NCI-H146 treated with DMSO at 0.1 percent for 48 hours (cell line): ENCODE data around the gene P2RY14.
"Not testable (repeated sequence)": the region's sequence is repeated elsewhere in the genome, so short reads cannot be mapped to it uniquely, and the experiment has no call there.

ENCODE experiments used
- DNase-seq: peaks from one replicate; lab custom pipeline; 2025; ENCODE audit not compliant: unreplicated experiment; lab: John Stamatoyannopoulos, UW

P2RY14 gene

DNA sequence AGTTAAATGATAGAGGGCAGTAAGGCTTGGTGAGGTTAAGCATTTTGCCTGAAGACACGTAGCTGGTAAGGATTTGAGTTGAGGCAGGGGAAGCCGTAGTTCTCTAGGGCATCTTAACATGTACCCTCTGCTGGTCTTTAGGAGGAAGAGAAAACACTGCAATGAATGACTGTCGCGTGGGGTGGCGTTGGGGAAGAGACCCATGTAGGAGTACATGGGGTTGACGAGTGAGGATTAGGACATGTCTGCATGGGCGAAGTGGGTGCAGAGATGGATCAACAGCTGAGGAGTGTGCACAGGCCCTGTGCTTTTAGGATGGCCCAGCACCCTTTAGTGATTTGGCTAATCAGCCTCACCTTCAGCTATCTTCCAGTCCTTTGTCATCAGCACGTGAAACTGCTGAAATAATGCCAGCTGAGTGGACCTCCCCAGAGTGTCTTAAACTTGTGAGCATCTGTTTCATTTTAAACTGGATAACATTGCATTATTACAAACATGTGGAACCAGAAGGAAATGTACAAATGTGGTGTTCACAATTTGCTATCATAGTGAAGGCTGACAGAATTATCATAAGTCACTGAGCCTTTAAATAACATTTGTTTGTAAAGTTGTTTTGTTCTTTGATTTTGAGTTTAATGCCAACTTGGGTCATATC lies 15.3 kb downstream of the P2RY14 start:
- no peak for DNase-seq

DNA sequence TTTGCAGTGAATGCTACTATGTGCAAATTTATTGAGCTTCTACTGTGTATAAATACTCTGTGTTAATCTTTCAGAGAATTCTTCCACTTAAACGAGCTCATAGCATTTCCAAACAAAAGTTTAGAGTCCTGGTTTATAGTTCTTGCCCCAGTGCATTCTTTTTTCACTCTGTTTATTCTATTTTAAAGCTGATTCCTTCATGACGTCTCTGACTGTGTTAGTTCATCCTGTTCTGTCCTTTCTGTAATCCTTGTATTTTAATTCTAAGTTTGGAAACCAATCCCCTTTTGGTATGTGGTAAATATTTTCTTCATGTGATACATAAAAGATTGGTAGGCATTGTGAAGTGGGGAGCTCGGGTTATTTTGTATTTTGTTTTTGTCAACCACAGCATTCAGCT lies 18.7 kb downstream of the P2RY14 start:
- no peak for DNase-seq

DNA sequence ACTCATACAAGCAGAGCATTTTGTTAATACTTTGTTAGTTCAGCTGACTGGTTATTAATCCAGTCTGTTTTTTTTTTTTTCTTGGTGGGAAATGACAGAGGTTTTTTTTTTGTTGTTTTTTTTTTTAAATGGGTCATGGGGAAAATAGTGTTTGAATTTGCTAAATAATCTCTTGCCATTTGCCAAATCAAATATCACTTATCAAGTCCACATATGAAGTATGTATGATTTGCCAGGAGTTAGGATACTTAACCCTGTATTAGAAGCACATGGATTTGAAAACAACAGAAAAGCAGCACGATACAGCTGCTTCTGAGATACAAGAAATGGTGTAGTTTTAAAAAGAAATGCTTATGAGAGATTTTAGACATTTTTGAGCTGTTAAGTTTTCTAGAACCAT lies 21.6 kb downstream of the P2RY14 start:
- no peak for DNase-seq

DNA sequence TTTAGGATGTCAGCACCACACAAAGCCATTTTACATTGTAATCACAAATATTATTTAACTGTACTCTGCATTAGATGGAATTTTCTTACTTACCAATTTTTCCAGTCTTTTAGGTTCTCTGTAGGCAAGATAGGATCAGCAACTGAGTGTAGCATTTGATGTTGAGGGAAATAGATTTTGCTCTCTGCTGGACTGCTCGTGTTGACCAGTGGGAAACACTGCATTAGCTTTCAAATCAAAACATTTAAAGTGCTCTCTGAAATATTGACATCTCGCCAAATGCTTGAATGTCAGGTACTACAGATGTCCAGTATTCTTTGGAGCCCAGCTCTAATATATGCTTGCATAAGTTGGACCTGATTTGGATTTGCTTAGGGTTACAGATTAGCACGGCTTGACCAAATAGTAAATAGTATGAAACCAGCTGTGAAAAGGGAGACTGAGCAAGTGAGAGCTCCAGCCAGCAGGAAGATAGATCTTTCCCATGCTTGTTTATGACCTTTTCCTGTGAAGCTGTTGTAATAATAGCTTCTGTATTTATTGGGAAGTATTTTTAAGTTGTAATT lies 29.5 kb downstream of the P2RY14 start:
- no peak for DNase-seq

DNA sequence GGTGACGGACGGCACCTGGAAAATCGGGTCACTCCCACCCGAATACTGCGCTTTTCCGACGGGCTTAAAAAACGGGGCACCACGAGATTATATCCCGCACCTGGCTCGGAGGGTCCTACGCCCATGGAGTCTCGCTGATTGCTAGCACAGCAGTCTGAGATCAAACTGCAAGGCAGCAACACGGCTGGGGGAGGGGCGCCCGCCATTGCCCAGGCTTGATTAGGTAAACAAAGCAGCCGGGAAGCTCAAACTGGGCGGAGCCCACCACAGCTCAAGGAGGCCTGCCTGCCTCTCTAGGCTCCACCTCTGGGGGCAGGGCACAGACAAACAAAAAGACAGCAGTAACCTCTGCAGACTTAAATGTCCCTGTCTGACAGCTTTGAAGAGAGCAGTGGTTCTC lies 36.3 kb downstream of the P2RY14 start:
- DNase-seq = not testable (repeated sequence)

DNA sequence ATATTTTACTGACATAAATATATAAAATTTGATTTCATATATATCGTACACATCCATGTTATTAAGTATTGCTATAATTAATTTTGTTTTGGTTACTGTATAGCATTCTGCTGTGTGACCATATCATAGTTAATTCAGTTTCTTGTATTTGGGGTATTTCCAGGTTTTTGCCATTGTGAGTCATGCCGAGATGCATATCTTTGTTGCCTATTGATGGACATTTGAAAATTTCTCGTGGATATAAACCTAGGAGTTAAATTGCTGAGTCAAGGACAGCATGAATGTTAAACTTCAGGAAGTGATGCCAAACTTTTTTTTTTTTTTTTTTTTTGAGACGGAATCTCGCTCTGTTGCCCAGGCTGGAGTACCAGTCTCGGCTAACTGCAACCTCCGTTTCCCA lies 41.6 kb downstream of the P2RY14 start:
- DNase-seq = no peak

DNA sequence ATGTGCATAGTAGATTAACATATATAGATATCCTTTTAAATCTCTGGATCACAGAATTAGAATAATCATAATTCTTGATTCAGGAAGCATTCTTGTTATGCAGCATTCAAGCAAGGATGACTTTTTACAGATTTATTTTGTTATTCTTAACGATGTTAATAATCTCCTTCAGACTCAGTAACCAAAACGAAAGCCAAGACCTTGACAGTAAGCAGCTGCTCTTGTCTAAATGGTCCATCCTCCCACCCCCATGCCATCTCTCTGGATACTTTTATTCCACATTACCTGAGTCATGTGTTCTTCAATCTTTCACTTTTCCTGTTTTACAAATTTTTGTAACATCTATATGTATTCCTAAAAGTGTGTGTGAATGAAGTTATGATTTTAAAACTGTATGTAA lies 42.0 kb downstream of the P2RY14 start:
- no peak for DNase-seq

DNA sequence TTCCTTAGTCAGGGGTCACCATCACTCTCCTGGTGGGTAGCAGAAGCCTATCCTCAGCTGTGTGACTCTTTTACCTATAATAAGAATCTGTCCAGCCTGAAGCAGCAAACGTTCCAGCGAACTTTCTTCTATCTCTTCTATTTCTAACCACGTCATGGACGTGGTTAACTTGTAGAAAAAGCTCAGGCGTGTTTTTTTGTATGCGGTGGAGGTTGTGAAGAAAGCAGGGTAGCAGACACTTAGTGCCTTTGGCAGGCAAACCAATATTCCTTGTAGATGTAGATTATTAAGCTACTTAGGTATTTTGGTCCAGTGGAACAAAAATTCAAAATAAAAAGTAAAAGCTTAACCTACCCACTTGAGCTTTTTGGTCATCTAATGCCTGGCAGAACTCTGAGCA lies 43.5 kb downstream of the P2RY14 start:
- no peak for DNase-seq

DNA sequence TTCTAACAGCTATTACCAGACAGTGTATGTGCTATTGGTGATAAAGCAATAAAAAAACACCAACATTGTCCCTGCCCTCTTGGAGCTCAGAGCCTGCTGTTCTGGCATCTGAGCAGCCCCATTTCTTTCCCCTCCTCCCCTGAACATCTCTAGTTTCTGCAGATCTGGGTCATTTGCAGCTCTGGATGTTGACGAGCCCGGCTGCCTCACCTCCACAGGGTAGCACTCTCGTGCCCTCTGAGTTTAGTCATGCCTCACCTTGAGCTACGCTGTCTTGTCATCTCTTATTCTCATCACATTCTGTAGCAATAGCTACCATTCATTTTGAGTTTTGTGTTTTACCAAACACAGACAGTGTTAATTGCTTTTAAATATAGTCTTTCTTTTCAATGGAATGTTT lies 45.4 kb downstream of the P2RY14 start:
- DNase-seq = no peak

DNA sequence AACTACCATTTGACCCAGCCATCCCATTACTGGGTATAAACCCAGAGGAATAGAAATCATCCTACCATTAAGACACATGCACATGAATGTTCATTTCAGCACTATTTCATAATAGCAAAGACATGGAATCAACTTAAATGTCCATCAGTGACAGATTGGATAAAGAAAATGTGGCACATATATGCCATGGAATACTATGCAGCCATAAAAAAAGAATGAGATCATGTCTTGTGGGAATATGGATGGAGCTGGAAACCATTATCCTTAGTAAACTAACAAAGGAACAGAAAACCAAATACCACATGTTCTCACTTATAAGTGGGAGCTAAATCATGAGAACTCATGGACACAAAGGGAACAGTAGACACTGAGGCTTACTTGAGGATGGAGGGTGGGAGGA lies 45.9 kb downstream of the P2RY14 start:
- DNase-seq = not testable (repeated sequence)

DNA sequence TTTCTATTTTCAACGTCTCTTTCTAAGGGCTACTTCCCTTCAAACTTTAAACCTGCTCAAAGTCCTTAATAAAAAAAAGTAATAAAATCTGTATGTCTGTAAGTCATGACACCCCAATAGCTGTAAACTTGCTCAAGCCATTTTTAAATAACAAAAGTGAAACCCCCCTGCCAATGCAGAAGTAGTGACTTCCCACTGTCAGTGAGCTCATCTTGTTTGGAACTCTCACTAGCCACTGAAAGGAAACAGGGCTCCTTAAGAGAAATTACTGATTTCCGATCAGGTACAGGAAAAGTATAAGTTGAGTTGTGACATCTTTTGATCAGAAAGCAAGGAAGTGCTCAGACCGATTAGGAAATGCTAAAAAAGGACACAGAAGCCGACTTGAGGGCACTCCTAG lies 47.7 kb downstream of the P2RY14 start:
- DNase-seq = no peak

DNA sequence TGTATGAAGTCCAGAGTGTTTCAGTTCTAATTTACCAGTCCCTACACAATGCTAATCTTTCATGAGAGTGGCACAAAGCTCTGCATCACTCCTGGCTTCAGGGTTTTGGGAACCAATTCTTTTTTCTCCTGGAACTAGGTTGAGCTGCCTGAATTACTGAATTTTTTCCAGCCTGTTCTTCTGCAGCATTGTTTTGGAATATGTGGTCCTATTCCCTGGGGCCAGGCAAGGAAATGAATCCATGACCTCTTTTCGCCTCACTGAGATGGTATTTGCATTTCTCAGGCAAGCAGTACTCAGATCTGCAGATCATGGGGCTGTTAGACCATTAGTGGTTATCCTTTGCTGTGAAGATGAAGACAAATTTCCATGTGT lies 49.7 kb downstream of the P2RY14 start:
- no peak for DNase-seq

DNA sequence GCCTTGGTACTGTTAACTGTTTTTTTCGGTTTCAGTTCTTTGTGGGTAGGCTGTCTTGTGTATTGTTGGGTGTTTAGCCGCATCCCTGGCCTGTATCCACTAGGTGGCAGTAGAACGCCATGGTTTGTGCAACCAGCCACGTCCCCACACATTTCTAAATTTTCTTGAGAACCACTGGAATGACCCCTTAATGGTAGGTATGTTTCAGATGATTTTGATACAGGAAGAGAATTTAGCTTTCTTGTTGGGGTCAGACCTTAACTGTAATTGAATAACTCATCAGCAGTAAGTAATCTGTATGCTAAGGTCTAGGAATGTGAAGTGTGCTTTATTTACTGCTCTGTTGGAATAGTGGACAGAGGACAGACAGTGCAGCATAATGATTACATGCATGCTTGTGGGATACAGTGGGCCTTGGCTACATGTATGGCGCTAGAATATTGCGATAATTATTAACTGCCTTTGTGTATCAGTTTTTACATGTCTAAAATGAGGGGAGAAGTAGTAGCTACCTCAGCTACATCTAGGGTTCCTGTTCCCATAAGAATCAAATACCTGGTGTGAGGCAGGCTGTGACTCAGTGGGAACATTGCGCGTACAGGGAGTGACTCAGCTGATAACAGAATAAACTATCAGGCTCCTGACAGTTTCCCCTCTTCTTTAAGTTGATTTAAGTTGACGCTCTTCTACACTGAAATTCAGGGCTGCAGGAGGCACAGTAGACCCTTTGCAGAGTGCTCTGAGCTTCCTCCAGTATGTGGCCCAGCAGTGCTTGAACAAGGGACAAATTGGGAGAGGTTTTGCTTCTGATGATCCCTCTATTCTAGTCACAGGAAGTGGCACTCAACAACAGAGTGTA lies 50.3 kb downstream of the P2RY14 start:
- DNase-seq = peak; percentile 29

DNA sequence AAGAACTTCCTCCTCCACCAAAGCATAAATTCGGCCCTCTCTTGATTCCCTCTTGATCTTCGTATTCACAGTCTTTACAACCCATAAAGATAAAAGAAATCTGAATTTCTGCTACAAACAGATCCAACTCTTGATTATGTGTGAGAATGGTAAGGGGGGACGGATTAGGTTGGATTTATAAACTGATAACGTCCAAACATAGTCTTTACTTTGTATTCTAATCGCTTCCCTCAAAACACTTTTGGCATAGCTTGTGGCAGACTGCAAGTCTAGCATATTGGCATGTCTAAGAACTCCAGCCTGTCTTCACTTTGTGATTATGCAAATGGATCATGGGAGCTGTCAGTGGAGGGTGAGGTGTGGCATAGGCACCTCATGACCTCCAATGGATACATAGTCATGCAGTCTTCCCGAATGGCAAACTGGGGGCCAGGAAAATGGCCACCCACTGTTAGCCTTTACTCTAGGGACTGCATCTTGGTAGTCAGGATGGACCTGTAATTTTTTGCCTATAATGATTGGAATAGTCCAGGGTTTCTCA lies 51.0 kb downstream of the P2RY14 start:
- DNase-seq = no peak

DNA sequence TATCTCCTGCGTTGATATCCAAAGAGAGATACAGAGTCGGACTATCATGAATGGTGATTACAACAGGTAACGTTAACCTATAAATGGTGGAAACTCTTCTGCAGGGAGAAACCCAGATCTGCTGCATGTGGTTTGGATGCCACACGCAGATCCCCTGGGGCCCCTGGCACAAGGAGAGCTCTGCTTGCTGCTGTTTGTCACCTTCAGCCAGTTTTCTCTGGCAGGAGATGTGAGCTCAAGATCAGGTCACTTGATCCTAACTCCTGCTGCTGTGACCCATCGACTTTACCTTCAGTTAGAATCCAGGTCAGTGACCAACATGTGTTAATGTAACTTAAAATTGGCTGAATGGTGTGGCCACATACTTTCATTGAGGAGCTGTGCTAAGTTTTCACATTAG lies 51.5 kb downstream of the P2RY14 start:
- DNase-seq = no peak

DNA sequence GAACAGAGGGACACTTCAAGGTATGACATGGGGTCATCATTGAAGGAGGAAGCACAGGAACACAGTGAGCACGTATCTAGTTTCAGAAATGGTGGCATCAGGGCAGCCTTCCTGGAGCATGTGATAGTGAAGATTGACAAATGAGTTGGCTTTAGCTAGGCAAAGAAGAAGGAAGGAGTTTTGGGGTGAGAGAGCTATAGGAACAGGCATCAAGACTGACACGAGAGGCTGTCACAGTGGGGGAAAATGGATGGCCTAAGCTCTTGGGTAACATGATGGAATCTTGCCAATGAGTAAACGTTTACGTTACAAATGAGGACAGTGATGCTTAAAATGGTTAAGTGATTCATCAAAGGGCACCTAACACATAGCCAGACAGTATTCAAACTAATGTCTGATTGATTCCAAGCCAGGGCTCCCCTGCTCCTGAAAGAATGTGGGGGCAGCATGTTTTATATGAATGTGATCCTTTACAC lies 52.2 kb downstream of the P2RY14 start:
- no peak for DNase-seq

DNA sequence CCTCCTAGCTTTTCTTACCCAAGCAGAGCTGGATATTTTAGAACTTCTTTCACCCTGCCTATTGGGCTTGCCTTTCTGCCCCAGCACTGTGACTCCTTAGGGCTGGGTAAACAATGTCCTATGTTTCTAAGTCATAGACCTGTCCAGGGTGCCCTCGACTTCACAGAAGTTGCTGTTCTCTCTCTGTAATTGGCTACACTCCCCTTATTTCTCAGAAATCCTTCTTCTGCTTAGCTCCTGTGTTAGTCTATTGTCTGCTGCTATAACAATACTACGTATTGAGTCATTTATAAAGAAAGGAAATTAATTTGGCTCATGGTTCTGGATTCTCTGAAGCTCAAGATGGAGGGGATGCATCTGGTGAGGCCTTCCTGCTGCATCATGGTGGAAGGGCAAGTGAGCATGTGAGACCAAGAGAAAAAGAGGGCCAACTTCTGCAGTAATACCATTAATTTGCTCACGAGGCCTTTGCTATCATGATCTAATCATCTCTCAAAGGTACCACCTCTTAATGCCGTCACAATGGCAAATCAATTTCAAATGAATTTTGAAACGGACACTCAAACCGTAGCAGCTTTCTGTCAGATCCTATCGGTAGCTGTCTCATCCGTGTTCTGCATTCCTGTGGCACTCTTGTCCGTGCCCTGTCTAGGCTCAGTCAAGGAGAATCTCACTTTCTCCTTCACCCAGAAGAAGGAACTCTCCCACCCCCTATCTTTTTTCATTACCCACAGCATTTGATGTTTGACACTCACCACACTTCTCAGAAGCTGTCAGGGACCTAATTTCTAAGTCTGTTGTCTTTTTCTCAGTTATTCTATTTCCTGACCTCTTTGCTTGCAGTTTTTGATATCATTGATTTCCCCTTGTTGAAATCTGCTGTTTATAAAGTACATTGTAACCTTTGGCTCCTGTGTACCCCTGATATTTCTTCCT lies 53.0 kb downstream of the P2RY14 start:
- DNase-seq = no peak

DNA sequence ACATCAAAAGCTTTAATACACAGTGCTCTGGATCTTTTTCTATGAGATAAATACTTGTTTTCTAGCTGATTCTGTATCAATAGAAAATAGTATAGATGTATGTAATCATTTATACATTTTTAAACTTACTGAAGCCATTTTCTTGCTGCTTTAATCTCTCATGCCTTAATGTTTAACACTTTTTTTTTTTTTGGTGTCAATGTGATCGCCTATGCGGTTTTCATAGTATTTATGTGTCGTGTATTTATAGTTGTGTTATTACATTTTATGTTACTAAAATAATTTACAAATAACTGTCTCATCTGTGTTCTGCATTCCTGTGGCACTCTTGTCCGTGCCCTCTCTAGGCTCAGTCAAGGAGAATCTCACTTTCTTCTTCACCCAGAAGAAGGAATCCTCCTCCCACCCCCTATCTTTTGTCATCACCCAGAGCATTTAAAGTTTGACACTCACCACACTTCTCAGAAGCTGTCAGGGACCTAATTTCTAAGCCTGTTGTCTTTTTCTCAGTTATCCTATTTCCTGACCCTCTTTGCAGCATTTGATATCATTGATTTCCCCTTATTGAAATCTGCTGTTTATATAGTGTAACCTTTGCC lies 54.0 kb downstream of the P2RY14 start:
- no peak for DNase-seq

DNA sequence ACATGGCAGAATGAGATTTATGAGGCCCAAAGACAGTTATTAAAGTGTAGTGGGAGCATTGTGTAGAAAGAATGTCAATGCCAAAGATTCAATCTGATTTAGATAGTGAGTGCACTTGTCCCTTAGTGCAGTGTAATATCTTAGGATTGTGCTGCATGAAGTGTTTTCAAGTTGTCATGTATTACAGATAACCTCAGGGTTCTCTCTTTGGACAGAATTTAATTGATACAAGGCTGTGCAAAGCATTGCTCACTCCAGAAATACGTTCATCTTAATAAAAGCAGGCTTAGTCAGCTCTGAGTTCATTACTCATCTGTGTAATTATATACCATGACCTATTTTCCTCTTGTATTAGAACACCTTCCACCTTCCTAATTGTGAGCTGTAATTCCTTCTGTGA lies 59.3 kb downstream of the P2RY14 start:
- DNase-seq = no peak

DNA sequence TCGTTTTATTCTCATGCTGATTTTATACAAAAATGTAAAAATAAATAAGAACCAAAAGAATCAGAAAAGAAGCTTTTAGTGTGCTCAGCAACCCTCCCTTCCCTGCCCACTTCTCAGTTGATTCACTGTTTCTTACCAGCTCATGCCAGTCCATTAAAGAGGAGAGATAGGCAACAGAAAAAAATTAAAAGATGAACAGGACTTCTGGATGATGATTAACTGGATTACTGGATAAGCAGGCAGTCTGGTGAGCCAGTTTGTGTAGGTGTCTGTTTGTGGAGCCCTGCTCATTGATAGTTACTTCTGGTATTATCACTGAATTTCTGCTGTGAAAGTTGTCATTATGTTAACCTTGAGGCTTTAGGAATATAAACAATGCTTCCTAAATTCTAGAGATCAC lies 60.2 kb downstream of the P2RY14 start:
- no peak for DNase-seq
